CD4-positive, alpha-beta memory T cell (primary cell): Measurements from ENCODE around the gene COMP. TPM values are rescaled to one million over a fixed set of nuclear protein-coding genes. Genes with fewer than 3 reads are reported as not detected.

Source experiments
- CTCF ChIA-PET: fragments of 350-600 bp; sonication (Branson Sonifier 250); formaldehyde crosslinking; loops from one replicate; lab custom pipeline; 2021; ENCODE audit warnings: inconsistent platforms; ENCODE audit not compliant: partially characterized antibody; lab: Charles Lee
- POLR2A ChIA-PET: fragments of 350-600 bp; sonication (Branson Sonifier 250); formaldehyde crosslinking; loops from one replicate; lab custom pipeline; 2021; ENCODE audit not compliant: partially characterized antibody; lab: Charles Lee
- DNase-seq, 5 donors: peaks; one replicate each; pipeline versions ENCODE4 v3.0.0 to v3.0.0-alpha.2; 2020 to 2022; ENCODE audit warnings: mixed read lengths in 1 of 5
- H3K27ac ChIP-seq: one replicate; pipeline ENCODE4 v1.7.0; 2013; ENCODE audit warnings: low read depth, low read length
- H3K27me3 ChIP-seq: 2 replicates; pipeline ENCODE4 v1.7.0; 2013; ENCODE audit warnings: mild to moderate bottlenecking, low read length, moderate library complexity; ENCODE audit not compliant: insufficient read depth
- H3K36me3 ChIP-seq: 2 replicates; pipeline ENCODE4 v1.7.0; 2013; ENCODE audit warnings: mild to moderate bottlenecking, low read length, moderate library complexity; ENCODE audit not compliant: insufficient read depth
- H3K4me1 ChIP-seq: 2 replicates; pipeline ENCODE4 v1.7.0; 2013; ENCODE audit warnings: mild to moderate bottlenecking, low read length, moderate library complexity; ENCODE audit not compliant: insufficient read depth
- H3K4me3 ChIP-seq, 2 donors: one replicate each; pipeline ENCODE4 v1.7.0; 2013; ENCODE audit warnings: low read length in 2 of 2, mild to moderate bottlenecking in 1 of 2
- H3K9me3 ChIP-seq, 2 donors: one replicate each; pipeline ENCODE4 v1.7.0; 2013; ENCODE audit warnings: low read length in 2 of 2, control low read depth in 1 of 2; ENCODE audit not compliant: control insufficient read depth in 1 of 2
- H3K27ac Mint-ChIP-seq, 7 donors: one replicate each; pipeline ENCODE4 v1.8.0; 2020 to 2021; ENCODE audit warnings: mixed read lengths in 7 of 7, mild to moderate bottlenecking in 6 of 7, inconsistent platforms in 3 of 7, moderate library complexity in 3 of 7
- H3K27me3 Mint-ChIP-seq, 2 donors: one replicate each; pipeline ENCODE4 v1.8.0; 2020 to 2021; ENCODE audit warnings: mixed read lengths in 2 of 2
- H3K36me3 Mint-ChIP-seq, 2 donors: one replicate each; pipeline ENCODE4 v1.8.0; 2020 to 2021; ENCODE audit warnings: mixed read lengths in 2 of 2, inconsistent platforms in 1 of 2, mild to moderate bottlenecking in 1 of 2
- H3K4me1 Mint-ChIP-seq, 4 donors: one replicate each; pipeline ENCODE4 v1.8.0; 2020 to 2021; ENCODE audit warnings: mixed read lengths in 4 of 4, mild to moderate bottlenecking in 1 of 4
- H3K4me3 Mint-ChIP-seq, 8 donors: one replicate each; pipeline ENCODE4 v1.8.0; 2020 to 2021; ENCODE audit warnings: mixed read lengths in 8 of 8, mild to moderate bottlenecking in 7 of 8, moderate library complexity in 6 of 8, inconsistent platforms in 3 of 8
- H3K9me3 Mint-ChIP-seq, 8 donors: one replicate each; pipeline ENCODE4 v1.8.0; 2020 to 2021; ENCODE audit warnings: mixed read lengths in 8 of 8, mild to moderate bottlenecking in 5 of 8, inconsistent platforms in 3 of 8, moderate library complexity in 1 of 8
- intact Hi-C: fragments of 100-400 bp; cut with micrococcal nuclease; formaldehyde crosslinking; loops from one replicate; pipeline ENCODE4 v1.15.1; 2023
- polyA plus RNA-seq, 2 donors: library from polyadenylated mRNA; unstranded; fragments of 300-500 nt; fragmentation: Illumina TruSeq; gene quantifications; one replicate each; pipeline ENCODE4 v1.2.3, GENCODE V29; 2021
- total RNA-seq, 2 experiments: library from RNA; stranded (reverse); gene quantifications; one replicate each; pipeline ENCODE4 v1.2.3, GENCODE V29; 2021

The COMP gene
- total and polyA plus RNA-seq, 4 experiments from 2014 or later: not detected

- intact Hi-C loops: no loop called here
- H3K4me3 Mint-ChIP-seq: no peak overlapping the region
- Histone ChIP-seq H3K27ac (no peak overlapping the region), H3K4me3 (no peak overlapping the region), H3K36me3 (no peaks in the 10 kb centered on the region), H3K9me3 (no peaks in the 10 kb centered on the region), H3K4me1 (peaks cover 6% of the 10 kb centered on the region), H3K27me3 (peaks cover 5% of the 10 kb centered on the region)
- peaks cover 17 to 26% of the 10 kb centered on the region in 2 donors for H3K27me3 Mint-ChIP-seq
- peaks cover 10 to 30% (median 18%) of the 10 kb centered on the region in 4 donors for H3K4me1 Mint-ChIP-seq
- CTCF ChIA-PET: no interaction called here
- POLR2A ChIA-PET: no interaction called here
- no peak overlapping the region for H3K27ac Mint-ChIP-seq
- H3K9me3 Mint-ChIP-seq: no peaks in the 10 kb centered on the region
- no peaks in the 10 kb centered on the region for H3K36me3 Mint-ChIP-seq
- DNase-seq: peak in 1 of 5 donors; percentile 9
These were observed 8.4 kb downstream of the COMP start for GRCh38 chr19:18782559-18783225.

GRCh38 chr19:18781885-18782527 lies 9.1 kb downstream of the COMP start:
- H3K27ac ChIP-seq: no peak overlapping the region
- no peaks in the 10 kb centered on the region for H3K9me3 Mint-ChIP-seq
- CTCF ChIA-PET: no interaction called here
- H3K36me3 ChIP-seq: no peaks in the 10 kb centered on the region
- intact Hi-C loops: no loop called here
- no peak overlapping the region for H3K4me3 ChIP-seq
- POLR2A ChIA-PET: no interaction called here
- no peak overlapping the region for H3K27ac Mint-ChIP-seq
- peaks cover 2% of the 10 kb centered on the region for H3K27me3 ChIP-seq
- H3K4me1 ChIP-seq: peaks cover 6% of the 10 kb centered on the region
- no peak overlapping the region for H3K4me3 Mint-ChIP-seq
- peaks cover 10 to 20% of the 10 kb centered on the region in 2 donors for H3K27me3 Mint-ChIP-seq
- DNase-seq: peak in 1 of 5 donors; percentile 19
- H3K36me3 Mint-ChIP-seq: no peaks in the 10 kb centered on the region
- H3K4me1 Mint-ChIP-seq: peaks cover 7 to 23% (median 13%) of the 10 kb centered on the region in 4 donors
- H3K9me3 ChIP-seq: no peaks in the 10 kb centered on the region

- no peaks in the 10 kb centered on the region for H3K9me3 Mint-ChIP-seq
- no peak for DNase-seq
- no peaks in the 10 kb centered on the region for H3K36me3 ChIP-seq
- H3K4me1 ChIP-seq: peaks cover 6% of the 10 kb centered on the region
- no peak overlapping the region for H3K4me3 ChIP-seq
- peaks cover 10 to 12% of the 10 kb centered on the region in 2 donors for H3K27me3 Mint-ChIP-seq
- H3K4me1 Mint-ChIP-seq: peaks cover 7 to 19% (median 9%) of the 10 kb centered on the region in 4 donors
- intact Hi-C loops: no loop called here
- ChIA-PET POLR2A (no interaction called here), CTCF (no interaction called here)
- H3K27ac ChIP-seq: no peak overlapping the region
- H3K36me3 Mint-ChIP-seq: no peaks in the 10 kb centered on the region
- no peak overlapping the region for H3K27ac Mint-ChIP-seq
- H3K4me3 Mint-ChIP-seq: no peak overlapping the region
- H3K27me3 ChIP-seq: no peaks in the 10 kb centered on the region
- no peaks in the 10 kb centered on the region for H3K9me3 ChIP-seq
These were observed 10.0 kb downstream of the COMP start for GRCh38 chr19:18781047-18781600.

- H3K27ac ChIP-seq: no peak overlapping the region
- H3K36me3 ChIP-seq: no peaks in the 10 kb centered on the region
- intact Hi-C loops: no loop called here
- no peak overlapping the region for H3K4me3 ChIP-seq
- H3K36me3 Mint-ChIP-seq: no peaks in the 10 kb centered on the region
- peaks cover 6 to 8% of the 10 kb centered on the region in 2 donors for H3K27me3 Mint-ChIP-seq
- H3K9me3 Mint-ChIP-seq: no peaks in the 10 kb centered on the region
- DNase-seq: no peak
- H3K4me1 ChIP-seq: peaks cover 6% of the 10 kb centered on the region
- H3K4me3 Mint-ChIP-seq: no peak overlapping the region
- H3K4me1 Mint-ChIP-seq: peaks cover 3 to 14% (median 4%) of the 10 kb centered on the region in 4 donors
- H3K27ac Mint-ChIP-seq: no peak overlapping the region
- POLR2A ChIA-PET: no interaction called here
- no peaks in the 10 kb centered on the region for H3K9me3 ChIP-seq
- CTCF ChIA-PET: no interaction called here
- H3K27me3 ChIP-seq: no peaks in the 10 kb centered on the region
These were observed 10.5 kb downstream of the COMP start for GRCh38 chr19:18780631-18781030.

- peaks cover 0 to 9% (median 0%) of the 10 kb centered on the region in 4 donors for H3K4me1 Mint-ChIP-seq
- Histone ChIP-seq H3K4me3 (no peak overlapping the region), H3K27ac (no peak overlapping the region), H3K9me3 (no peaks in the 10 kb centered on the region), H3K4me1 (peaks cover under 1% of the 10 kb centered on the region), H3K36me3 (no peaks in the 10 kb centered on the region), H3K27me3 (no peaks in the 10 kb centered on the region)
- no peak overlapping the region for H3K4me3 Mint-ChIP-seq
- intact Hi-C loops: no loop called here
- DNase-seq: no peak
- CTCF ChIA-PET: no interaction called here
- no peaks in the 10 kb centered on the region for H3K9me3 Mint-ChIP-seq
- H3K27ac Mint-ChIP-seq: no peak overlapping the region
- POLR2A ChIA-PET: no interaction called here
- no peaks in the 10 kb centered on the region for H3K36me3 Mint-ChIP-seq
- H3K27me3 Mint-ChIP-seq: peaks cover 2 to 5% of the 10 kb centered on the region in 2 donors
These were observed 11.0 kb downstream of the COMP start for GRCh38 chr19:18780081-18780480.

GRCh38 chr19:18778826-18779495 lies 12.1 kb downstream of the COMP start:
- Histone ChIP-seq H3K4me1 (no peaks in the 10 kb centered on the region), H3K9me3 (no peaks in the 10 kb centered on the region), H3K27ac (no peak overlapping the region), H3K27me3 (no peaks in the 10 kb centered on the region), H3K4me3 (no peak overlapping the region), H3K36me3 (no peaks in the 10 kb centered on the region)
- ChIA-PET CTCF (no interaction called here), POLR2A (no interaction called here)
- no peak overlapping the region for H3K27ac Mint-ChIP-seq
- H3K36me3 Mint-ChIP-seq: no peaks in the 10 kb centered on the region
- no peaks in the 10 kb centered on the region for H3K27me3 Mint-ChIP-seq
- intact Hi-C loops: no loop called here
- H3K4me1 Mint-ChIP-seq: no peaks in the 10 kb centered on the region
- DNase-seq: no peak
- no peaks in the 10 kb centered on the region for H3K9me3 Mint-ChIP-seq
- H3K4me3 Mint-ChIP-seq: no peak overlapping the region

GRCh38 chr19:18778076-18778389 lies 13.1 kb downstream of the COMP start:
- H3K36me3 ChIP-seq: no peaks in the 10 kb centered on the region
- Mint-ChIP-seq H3K27me3 (no peaks in the 10 kb centered on the region), H3K36me3 (no peaks in the 10 kb centered on the region), H3K4me3 (no peak overlapping the region), H3K4me1 (no peaks in the 10 kb centered on the region), H3K9me3 (peaks cover 0 to under 1% (median 0%) of the 10 kb centered on the region in 8 donors), H3K27ac (no peak overlapping the region)
- no peak for DNase-seq
- no peaks in the 10 kb centered on the region for H3K4me1 ChIP-seq
- H3K27me3 ChIP-seq: no peaks in the 10 kb centered on the region
- H3K27ac ChIP-seq: no peak overlapping the region
- H3K9me3 ChIP-seq: no peaks in the 10 kb centered on the region
- no peak overlapping the region for H3K4me3 ChIP-seq
- ChIA-PET CTCF (no interaction called here), POLR2A (no interaction called here)
- intact Hi-C loops: no loop called here
